Transverse colon (tissue), 4 donors: ENCODE measurements around the gene MAPK8IP3. TPM values are rescaled to one million over a fixed set of nuclear protein-coding genes. Genes with fewer than 3 reads are reported as not detected.

Experiments used
- DNase-seq: peaks from one replicate; pipeline ENCODE4 v3.0.0-alpha.2; 2019
- H3K27ac ChIP-seq, 4 donors: fragments of 200-600 bp; sonication (generic); 2 replicates each; pipeline ENCODE4 v1.5.1; 2016 to 2018; ENCODE audit warnings: inconsistent platforms in 4 of 4
- H3K27me3 ChIP-seq: fragments of 200-600 bp; sonication (generic); 2 replicates; pipeline ENCODE4 v1.5.1; 2017; ENCODE audit warnings: inconsistent platforms
- H3K36me3 ChIP-seq, 4 donors: fragments of 200-600 bp; sonication (generic); 2 replicates each; pipeline ENCODE4 v1.5.1; 2017 to 2019; ENCODE audit warnings: inconsistent platforms in 4 of 4
- H3K4me1 ChIP-seq, 4 donors: fragments of 200-600 bp; sonication (generic); 2 replicates each; pipeline ENCODE4 v1.5.1; 2017 to 2020; ENCODE audit warnings: inconsistent platforms in 4 of 4
- H3K4me3 ChIP-seq, 4 donors: fragments of 200-600 bp; sonication (generic); 1 replicate in 1 of 4; 2 replicates in 3 of 4; pipeline versions ENCODE4 v1.5.1 to v1.6.1; 2017 to 2019; ENCODE audit warnings: inconsistent platforms in 4 of 4
- H3K9me3 ChIP-seq, 2 donors: fragments of 200-600 bp; sonication (generic); 2 replicates each; pipeline ENCODE4 v1.5.1; 2017 to 2019; ENCODE audit warnings: inconsistent platforms in 2 of 2
- EP300 ChIP-seq: sonication (generic); formaldehyde crosslinking; IDR thresholded peaks from one replicate; pipeline ENCODE4 v1.6.1; 2017; ENCODE audit warnings: antibody characterized with exemption, low read depth
- POLR2A ChIP-seq: fragments of 450-650 bp; IDR thresholded peaks from one replicate; pipeline ENCODE4 v1.6.1; 2016; ENCODE audit warnings: antibody characterized with exemption, mild to moderate bottlenecking, moderate library complexity
- POLR2AphosphoS5 ChIP-seq, 3 donors: sonication (generic); formaldehyde crosslinking; IDR thresholded peaks; one replicate each; pipeline ENCODE4 v1.6.1; 2016; ENCODE audit warnings: antibody characterized with exemption in 3 of 3
- WGBS, 2 donors: methylation state at CpG; one replicate each; pipeline ENCODE4 v1.1.5; 2018; ENCODE audit warnings: low coverage in 1 of 2; 5-methylcytosine and 5-hydroxymethylcytosine counted together
- in situ Hi-C, 4 donors: fragments of 200-750 bp; cut with MboI; loops; one replicate each; pipeline versions ENCODE4 v1.15.0 to v1.15.1; 2017; ENCODE audit warnings: low sequenced_read_pairs in 3 of 4, low pct_ligation_motif_present in 1 of 4, low pct_unique_long_range_greater_than_20kb in 1 of 4
- intact Hi-C: fragments of 100-400 bp; cut with DNase I; formaldehyde crosslinking; loops from one replicate; pipeline ENCODE4 v1.15.1; 2023; ENCODE audit warnings: low total_unique reads
- total RNA-seq, 4 donors: library from RNA; depleted of rRNA; stranded (reverse); fragments of >200 nt; gene quantifications; one replicate each; pipeline ENCODE4 v1.1.0, GENCODE V29; 2016
- TF ChIP-seq, protein P1 (sequence below), 5 experiments: fragments of 200-600 bp in 3 of 5; fragments of 450-650 bp in 2 of 5; sonication (generic) in 3 of 5; IDR thresholded peaks; 1 replicate in 2 of 5; 2 replicates in 3 of 5; pipeline ENCODE4 v1.5.1; 2016 to 2017; ENCODE audit warnings: antibody characterized with exemption in 5 of 5, inconsistent platforms in 3 of 5, mild to moderate bottlenecking in 2 of 5, moderate library complexity in 1 of 5

Gene MAPK8IP3
- total RNA-seq, 4 donors from 2014 or later: 74.0 to 250 (median 138) TPM

DNA sequence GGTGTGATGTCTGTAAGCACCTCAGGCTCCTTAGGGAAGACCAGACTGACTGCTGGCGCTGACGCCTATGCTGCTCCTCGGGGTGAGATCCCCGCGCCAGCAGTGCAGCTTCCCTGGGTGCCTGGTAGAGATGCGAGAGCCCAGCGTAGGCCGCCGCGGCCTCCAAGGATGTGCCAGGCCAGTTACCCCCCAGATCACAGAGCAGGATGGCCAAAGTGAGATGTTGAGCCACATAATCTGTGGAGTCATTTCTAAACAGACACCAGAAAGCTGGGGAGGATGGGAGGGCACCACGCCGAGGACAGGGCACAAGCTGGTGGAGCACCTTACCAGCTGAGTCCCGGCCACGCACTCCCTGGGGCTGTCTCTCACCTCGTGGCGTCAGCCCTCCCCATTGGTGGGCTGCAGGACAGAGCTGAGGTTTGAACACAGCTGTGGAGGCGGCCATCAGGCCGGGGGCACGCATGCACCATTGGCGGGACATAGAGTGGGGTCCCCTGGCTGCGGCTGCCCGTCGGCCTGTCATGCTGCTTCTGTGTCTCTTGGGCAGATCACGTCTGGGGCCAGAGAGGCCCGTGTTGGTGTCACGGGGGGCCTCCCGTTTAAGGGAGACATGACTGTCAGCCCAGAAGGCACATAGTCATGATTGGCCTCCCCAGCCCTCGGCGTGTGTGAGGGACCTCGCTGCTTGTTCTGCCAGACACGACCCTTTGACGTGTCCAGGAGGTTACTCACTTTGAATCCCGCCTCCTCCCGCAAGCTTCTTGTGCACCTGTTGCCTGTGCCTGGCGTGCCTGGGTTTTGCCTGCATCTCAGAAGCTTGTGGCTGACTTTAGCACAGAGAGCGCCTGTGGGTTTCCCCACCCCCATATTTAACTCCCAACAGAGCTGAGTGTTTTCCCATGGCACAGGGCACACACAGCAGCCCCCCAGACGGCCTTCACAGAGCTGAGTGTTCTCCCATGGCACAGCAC is 21.9 kb downstream of the MAPK8IP3 start:
- Histone ChIP-seq H3K9me3 (no peaks in the 10 kb centered on the region), H3K4me3 (no peak overlapping the region), H3K36me3 (peaks cover 0 to 17% (median 3%) of the 10 kb centered on the region in 4 donors), H3K27ac (no peak overlapping the region), H3K27me3 (no peaks in the 10 kb centered on the region), H3K4me1 (peaks cover 3 to 9% (median 6%) of the 10 kb centered on the region in 4 donors)
- intact Hi-C loops (no loop called here), in situ Hi-C loops (no loop called here)
- WGBS, 2 donors: 92% methylated on average over 37 of the region's 37 CpGs; no CpG with 5 or more reads in 1 of the 2 donors
- no peak for TF ChIP-seq POLR2A
- DNase-seq: no peak

DNA sequence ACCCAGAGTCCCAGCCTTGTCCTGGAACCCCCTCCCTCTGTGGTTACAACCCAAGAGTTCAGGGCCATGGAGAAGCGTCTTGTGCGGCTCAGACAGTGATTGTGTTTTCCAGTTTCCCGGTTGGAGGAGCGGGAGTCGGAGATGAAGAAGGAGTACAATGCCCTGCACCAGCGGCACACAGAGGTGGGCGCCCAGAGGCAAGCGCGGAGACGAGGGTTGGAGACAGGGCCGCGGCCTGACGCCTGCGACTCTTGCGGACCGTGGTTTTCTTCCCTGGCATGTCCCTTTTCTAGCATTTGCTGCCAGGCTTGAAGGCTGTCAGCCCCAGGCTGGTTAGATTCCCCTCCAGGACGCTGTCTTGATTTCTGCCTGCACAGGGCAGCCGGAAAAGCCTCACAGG is 23.0 kb downstream of the MAPK8IP3 start:
- no peak for DNase-seq
- intact Hi-C loops (no loop called here), in situ Hi-C loops (no loop called here)
- Histone ChIP-seq H3K36me3 (peaks cover 0 to 17% (median 3%) of the 10 kb centered on the region in 4 donors), H3K27me3 (no peaks in the 10 kb centered on the region), H3K4me3 (no peak overlapping the region), H3K9me3 (no peaks in the 10 kb centered on the region), H3K27ac (no peak overlapping the region), H3K4me1 (no peaks in the 10 kb centered on the region)
- WGBS, 2 donors: 94 to 95% methylated on average over 8 to 18 of the region's 18 CpGs
- TF ChIP-seq, protein P1, sequence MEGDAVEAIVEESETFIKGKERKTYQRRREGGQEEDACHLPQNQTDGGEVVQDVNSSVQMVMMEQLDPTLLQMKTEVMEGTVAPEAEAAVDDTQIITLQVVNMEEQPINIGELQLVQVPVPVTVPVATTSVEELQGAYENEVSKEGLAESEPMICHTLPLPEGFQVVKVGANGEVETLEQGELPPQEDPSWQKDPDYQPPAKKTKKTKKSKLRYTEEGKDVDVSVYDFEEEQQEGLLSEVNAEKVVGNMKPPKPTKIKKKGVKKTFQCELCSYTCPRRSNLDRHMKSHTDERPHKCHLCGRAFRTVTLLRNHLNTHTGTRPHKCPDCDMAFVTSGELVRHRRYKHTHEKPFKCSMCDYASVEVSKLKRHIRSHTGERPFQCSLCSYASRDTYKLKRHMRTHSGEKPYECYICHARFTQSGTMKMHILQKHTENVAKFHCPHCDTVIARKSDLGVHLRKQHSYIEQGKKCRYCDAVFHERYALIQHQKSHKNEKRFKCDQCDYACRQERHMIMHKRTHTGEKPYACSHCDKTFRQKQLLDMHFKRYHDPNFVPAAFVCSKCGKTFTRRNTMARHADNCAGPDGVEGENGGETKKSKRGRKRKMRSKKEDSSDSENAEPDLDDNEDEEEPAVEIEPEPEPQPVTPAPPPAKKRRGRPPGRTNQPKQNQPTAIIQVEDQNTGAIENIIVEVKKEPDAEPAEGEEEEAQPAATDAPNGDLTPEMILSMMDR (IDR thresholded peaks at IDR 0.05): no peak
- no peak for TF ChIP-seq EP300
- no peak for TF ChIP-seq POLR2A
- no peak for TF ChIP-seq POLR2AphosphoS5 (IDR thresholded peaks at IDR 0.05)

DNA sequence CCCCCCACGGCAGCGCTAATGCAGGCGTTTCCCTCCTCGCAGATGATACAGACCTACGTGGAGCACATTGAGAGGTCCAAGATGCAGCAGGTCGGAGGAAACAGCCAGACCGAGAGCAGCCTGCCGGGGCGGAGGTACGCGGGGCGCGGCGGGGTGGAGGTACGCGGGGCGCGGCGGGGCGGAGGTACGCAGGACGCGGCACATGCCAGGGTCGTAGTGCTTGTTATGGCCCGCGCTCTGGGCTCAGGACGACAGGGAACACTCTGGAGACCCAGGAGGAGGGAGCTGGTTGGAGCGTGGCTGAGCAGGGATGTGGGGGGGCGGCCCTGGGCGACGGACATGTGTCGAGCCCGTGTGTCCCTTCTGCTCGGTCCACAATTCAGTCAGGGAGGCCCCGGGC is 23.4 kb downstream of the MAPK8IP3 start:
- Histone ChIP-seq H3K27me3 (no peaks in the 10 kb centered on the region), H3K36me3 (peaks cover 0 to 16% (median 3%) of the 10 kb centered on the region in 4 donors), H3K4me1 (no peaks in the 10 kb centered on the region), H3K9me3 (no peaks in the 10 kb centered on the region), H3K27ac (no peak overlapping the region), H3K4me3 (no peak overlapping the region)
- WGBS, 2 donors: 94% methylated on average over 35 of the region's 35 CpGs; no CpG with 5 or more reads in 1 of the 2 donors
- intact Hi-C loops (no loop called here), in situ Hi-C loops (no loop called here)
- TF ChIP-seq POLR2AphosphoS5 (IDR thresholded peaks at IDR 0.05) (no peak), EP300 (no peak), POLR2A (no peak)
- TF ChIP-seq, protein P1 (IDR thresholded peaks at IDR 0.05): no peak
- DNase-seq: no peak

DNA sequence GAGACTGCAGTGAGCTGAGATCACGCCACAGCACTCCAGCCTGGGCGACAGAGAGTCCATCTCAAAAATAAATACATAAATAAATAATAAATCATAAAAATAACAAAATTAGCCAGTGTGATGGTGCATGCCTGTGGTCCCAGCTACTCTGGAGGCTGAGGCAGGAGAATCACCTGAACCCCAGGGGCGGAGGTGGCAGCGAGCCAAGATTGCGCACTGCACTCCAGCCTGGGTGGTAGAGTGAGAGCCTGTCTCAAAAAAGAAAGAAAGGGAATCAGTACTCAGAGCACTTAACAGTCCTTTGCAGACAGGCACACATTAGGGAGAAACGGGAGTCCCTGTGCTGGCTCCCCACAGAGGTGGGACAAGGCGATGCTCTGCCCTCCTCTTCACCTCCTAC is 25.1 kb downstream of the MAPK8IP3 start:
- TF ChIP-seq POLR2A (no peak), POLR2AphosphoS5 (IDR thresholded peaks at IDR 0.05) (no peak), EP300 (no peak)
- TF ChIP-seq, protein P1 (IDR thresholded peaks at IDR 0.05): no peak
- peaks cover 0 to 3% (median 2%) of the 10 kb centered on the region in 4 donors for H3K36me3 ChIP-seq
- no peaks in the 10 kb centered on the region for H3K9me3 ChIP-seq
- DNase-seq: no peak
- H3K4me3 ChIP-seq: no peak overlapping the region
- H3K27me3 ChIP-seq: no peaks in the 10 kb centered on the region
- intact Hi-C loops: no loop called here
- in situ Hi-C loops: no loop called here
- H3K4me1 ChIP-seq: no peaks in the 10 kb centered on the region
- 85 to 95% methylated on average over 3 to 7 of the region's 7 CpGs for WGBS, 2 donors
- H3K27ac ChIP-seq: no peak overlapping the region
